Embryonic facial prominence (tissue), 1 donor: Measurements from ENCODE around the gene FRMD5.
A peak's percentile ranks its signal among the peaks of the same experiment; 100 is the strongest.
"Not testable (repeated sequence)": the region's sequence is repeated elsewhere in the genome, so short reads cannot be mapped to it uniquely, and the experiment has no call there.

Source experiments
- DNase-seq: peaks from one replicate; pipeline ENCODE4 v3.0.0-alpha.2; 2016; ENCODE audit errors: extremely low spot score

Gene FRMD5

GRCh38 chr15:44195151-44195740 is at the start of gene FRMD5:
FRMD5 (minus strand) TSS chr15:44195271.
- peak; percentile 46 for DNase-seq

- DNase-seq: no peak
Observed at GRCh38 chr15:44243829-44244228, 48.8 kb upstream of the FRMD5 start.

GRCh38 chr15:44243141-44243540 is 48.1 kb upstream of the FRMD5 start:
- no peak for DNase-seq

GRCh38 chr15:44231842-44232241 is 36.8 kb upstream of the FRMD5 start:
- no peak for DNase-seq

- DNase-seq: not testable (repeated sequence)
Observed at GRCh38 chr15:44229301-44229700, 34.2 kb upstream of the FRMD5 start.

GRCh38 chr15:44227584-44227983 is 32.5 kb upstream of the FRMD5 start:
- DNase-seq: no peak

GRCh38 chr15:44227001-44227400 is 31.9 kb upstream of the FRMD5 start:
- not testable (repeated sequence) for DNase-seq

GRCh38 chr15:44222478-44222877 is 27.4 kb upstream of the FRMD5 start:
- no peak for DNase-seq

- DNase-seq: no peak
Observed at GRCh38 chr15:44219073-44219472, 24.0 kb upstream of the FRMD5 start.

- DNase-seq: no peak
Observed at GRCh38 chr15:44216958-44217357, 21.9 kb upstream of the FRMD5 start.

- DNase-seq: no peak
Observed at GRCh38 chr15:44215594-44215993, 20.5 kb upstream of the FRMD5 start.

GRCh38 chr15:44208956-44209355 is 13.9 kb upstream of the FRMD5 start:
- DNase-seq: no peak

- DNase-seq: no peak
Observed at GRCh38 chr15:44207643-44208042, 12.6 kb upstream of the FRMD5 start.

- DNase-seq: no peak
Observed at GRCh38 chr15:44199393-44199792, 4.3 kb upstream of the FRMD5 start.

GRCh38 chr15:44194323-44195150 is 534 bp downstream of the FRMD5 start:
- no peak for DNase-seq

- no peak for DNase-seq
Observed at GRCh38 chr15:44193651-44194322, 1.3 kb downstream of the FRMD5 start.

GRCh38 chr15:44188795-44189194 is 6.3 kb downstream of the FRMD5 start:
- no peak for DNase-seq

- no peak for DNase-seq
Observed at GRCh38 chr15:44186705-44187104, 8.4 kb downstream of the FRMD5 start.

GRCh38 chr15:44183363-44183762 is 11.7 kb downstream of the FRMD5 start:
- DNase-seq: no peak

GRCh38 chr15:44181410-44181809 is 13.7 kb downstream of the FRMD5 start:
- no peak for DNase-seq

GRCh38 chr15:44177139-44177538 is 17.9 kb downstream of the FRMD5 start:
- DNase-seq: no peak

GRCh38 chr15:44173813-44174212 is 21.3 kb downstream of the FRMD5 start:
- DNase-seq: no peak

- no peak for DNase-seq
Observed at GRCh38 chr15:44163370-44163769, 31.7 kb downstream of the FRMD5 start.
